ENCODE results near the gene CDIPT.

Gene CDIPT

GRCh38 chr16:29868396-29869009 lies 5.5 kb upstream of the CDIPT start:
- peaks cover 10% of the 10 kb centered on the region for H3K36me3 ChIP-seq (ENCODE audit: insufficient read depth, insufficient read length, low read length)
- DNase-seq (ENCODE audit: low read depth, low spot score) = no peak
- TF ChIP-seq YY1 (IDR thresholded peaks at IDR 0.05; ENCODE audit: insufficient read depth, insufficient read length) (no peak), SUZ12 (IDR thresholded peaks at IDR 0.05; ENCODE audit: extremely low read depth, insufficient read depth, insufficient read length) (no peak), ZNF274 (IDR thresholded peaks at IDR 0.05; ENCODE audit: low read depth, low read length) (no peak)
- H3K4me3 ChIP-seq (ENCODE audit: insufficient read length, low read depth) = no peak overlapping the region
- no peaks in the 10 kb centered on the region for H3K9me3 ChIP-seq (ENCODE audit: insufficient read depth, low read length)
- no peaks in the 10 kb centered on the region for H3K27me3 ChIP-seq (ENCODE audit: insufficient read depth, insufficient read length)
- peaks cover 12% of the 10 kb centered on the region for H3K4me1 ChIP-seq (ENCODE audit: insufficient read depth, insufficient read length)
- no peak overlapping the region for H3K9ac ChIP-seq (ENCODE audit: insufficient read length, low read depth)

- TF ChIP-seq SUZ12 (IDR thresholded peaks at IDR 0.05; ENCODE audit: extremely low read depth, insufficient read depth, insufficient read length) (no peak), YY1 (IDR thresholded peaks at IDR 0.05; ENCODE audit: insufficient read depth, insufficient read length) (no peak), ZNF274 (IDR thresholded peaks at IDR 0.05; ENCODE audit: low read depth, low read length) (no peak)
- Histone ChIP-seq H3K9me3 (ENCODE audit: insufficient read depth, low read length) (no peaks in the 10 kb centered on the region), H3K4me1 (ENCODE audit: insufficient read depth, insufficient read length) (peaks cover 7% of the 10 kb centered on the region), H3K27me3 (ENCODE audit: insufficient read depth, insufficient read length) (no peaks in the 10 kb centered on the region), H3K9ac (ENCODE audit: insufficient read length, low read depth) (peak overlapping the region; percentile 16), H3K4me3 (ENCODE audit: insufficient read length, low read depth) (no peak overlapping the region), H3K36me3 (ENCODE audit: insufficient read depth, insufficient read length, low read length) (peaks cover 22% of the 10 kb centered on the region)
- no peak for DNase-seq (ENCODE audit: low read depth, low spot score)
Observed at GRCh38 chr16:29864205-29864604, 1.2 kb upstream of the CDIPT start.

DNA sequence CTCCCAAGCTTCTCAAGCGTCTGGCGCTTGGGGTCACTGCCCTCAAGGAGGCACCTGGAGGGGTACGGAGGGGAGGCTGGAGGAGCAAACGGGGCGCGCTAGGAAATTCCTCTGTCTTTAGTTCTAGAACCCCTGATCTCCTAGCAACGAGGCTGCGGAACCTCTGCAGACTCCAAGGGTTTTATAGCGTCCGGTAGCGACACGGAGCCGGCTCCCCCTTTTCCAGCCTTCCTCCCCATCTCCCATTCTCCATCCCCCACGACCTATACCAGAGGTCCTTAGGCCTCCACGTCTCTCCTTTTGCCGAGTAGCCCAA lies 601 bp upstream of the CDIPT start:
- peaks cover 7% of the 10 kb centered on the region for H3K4me1 ChIP-seq (ENCODE audit: insufficient read depth, insufficient read length)
- H3K9me3 ChIP-seq (ENCODE audit: insufficient read depth, low read length) = no peaks in the 10 kb centered on the region
- TF ChIP-seq ZNF274 (IDR thresholded peaks at IDR 0.05; ENCODE audit: low read depth, low read length) (no peak), SUZ12 (IDR thresholded peaks at IDR 0.05; ENCODE audit: extremely low read depth, insufficient read depth, insufficient read length) (no peak), YY1 (IDR thresholded peaks at IDR 0.05; ENCODE audit: insufficient read depth, insufficient read length) (no peak)
- no peaks in the 10 kb centered on the region for H3K27me3 ChIP-seq (ENCODE audit: insufficient read depth, insufficient read length)
- no peak for DNase-seq (ENCODE audit: low read depth, low spot score)
- H3K9ac ChIP-seq (ENCODE audit: insufficient read length, low read depth) = peak overlapping the region; percentile 65
- H3K4me3 ChIP-seq (ENCODE audit: insufficient read length, low read depth) = peak overlapping the region; percentile 13
- H3K36me3 ChIP-seq (ENCODE audit: insufficient read depth, insufficient read length, low read length) = peaks cover 28% of the 10 kb centered on the region

DNA sequence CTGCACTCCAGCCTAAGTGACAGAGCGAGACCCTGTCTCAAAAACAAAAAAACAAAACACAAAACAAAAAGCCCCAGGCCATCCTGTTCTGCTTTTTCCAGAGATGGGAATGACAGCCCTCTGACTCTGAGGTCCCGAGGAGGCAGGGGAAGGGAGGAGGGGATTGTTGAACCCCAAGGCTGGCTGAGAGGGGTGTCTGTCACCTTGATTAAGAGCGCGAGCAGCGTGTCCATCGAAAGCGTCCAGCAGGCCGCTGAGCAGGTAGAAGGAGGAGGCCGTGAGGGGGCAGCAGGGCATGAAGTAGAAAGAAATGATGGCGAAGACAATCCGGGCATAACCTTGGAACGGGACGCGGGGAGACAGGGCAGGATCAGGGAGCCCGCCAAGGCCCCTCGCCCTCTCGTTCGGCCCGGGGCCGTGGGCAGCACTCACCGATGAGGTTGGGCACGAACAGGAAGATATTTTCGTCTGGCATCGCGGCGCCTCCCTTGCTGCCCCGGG lies 593 bp downstream of the CDIPT start:
- H3K36me3 ChIP-seq (ENCODE audit: insufficient read depth, insufficient read length, low read length) = peaks cover 35% of the 10 kb centered on the region

DNA sequence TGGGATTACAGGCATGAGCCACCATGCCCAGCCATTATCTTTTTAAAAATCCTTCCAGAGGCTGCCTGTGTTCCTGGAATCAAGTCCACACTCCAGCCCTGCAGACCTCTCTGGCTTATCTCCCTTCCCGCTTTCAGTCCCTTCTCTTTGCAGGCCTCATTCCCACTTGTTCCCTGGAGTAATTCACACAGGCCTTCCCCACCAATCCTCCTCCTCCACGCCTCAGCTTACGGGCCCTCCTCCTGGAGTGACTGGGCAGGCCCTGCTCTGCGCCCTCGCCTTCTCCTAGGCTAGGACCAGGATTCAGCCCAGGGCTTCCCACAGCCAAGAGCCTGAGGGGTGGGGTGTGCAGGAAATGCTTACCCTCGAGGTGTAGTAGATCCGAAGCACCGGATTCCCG lies 2.8 kb downstream of the CDIPT start:
- no peak for DNase-seq (ENCODE audit: low read depth, low spot score)
- peak overlapping the region; percentile 8 for H3K9ac ChIP-seq (ENCODE audit: insufficient read length, low read depth)
- no peaks in the 10 kb centered on the region for H3K9me3 ChIP-seq (ENCODE audit: insufficient read depth, low read length)
- no peaks in the 10 kb centered on the region for H3K27me3 ChIP-seq (ENCODE audit: insufficient read depth, insufficient read length)
- H3K4me1 ChIP-seq (ENCODE audit: insufficient read depth, insufficient read length) = peaks cover 10% of the 10 kb centered on the region
- H3K36me3 ChIP-seq (ENCODE audit: insufficient read depth, insufficient read length, low read length) = peaks cover 35% of the 10 kb centered on the region
- TF ChIP-seq ZNF274 (IDR thresholded peaks at IDR 0.05; ENCODE audit: low read depth, low read length) (no peak), SUZ12 (IDR thresholded peaks at IDR 0.05; ENCODE audit: extremely low read depth, insufficient read depth, insufficient read length) (no peak), YY1 (IDR thresholded peaks at IDR 0.05; ENCODE audit: insufficient read depth, insufficient read length) (no peak)
- no peak overlapping the region for H3K4me3 ChIP-seq (ENCODE audit: insufficient read length, low read depth)

More for the DNA sequence above, 593 bp downstream of the CDIPT start:
- peak overlapping the region; percentile 89 for H3K4me3 ChIP-seq (ENCODE audit: insufficient read length, low read depth)
- TF ChIP-seq ZNF274 (IDR thresholded peaks at IDR 0.05; ENCODE audit: low read depth, low read length) = no peak
- TF ChIP-seq SUZ12 (IDR thresholded peaks at IDR 0.05; ENCODE audit: extremely low read depth, insufficient read depth, insufficient read length) = no peak
- TF ChIP-seq YY1 (IDR thresholded peaks at IDR 0.05; ENCODE audit: insufficient read depth, insufficient read length) = no peak
- H3K9ac ChIP-seq (ENCODE audit: insufficient read length, low read depth) = peak overlapping the region; percentile 88
- H3K9me3 ChIP-seq (ENCODE audit: insufficient read depth, low read length) = no peaks in the 10 kb centered on the region
- H3K4me1 ChIP-seq (ENCODE audit: insufficient read depth, insufficient read length) = peaks cover 7% of the 10 kb centered on the region
- no peaks in the 10 kb centered on the region for H3K27me3 ChIP-seq (ENCODE audit: insufficient read depth, insufficient read length)
- DNase-seq (ENCODE audit: low read depth, low spot score) = no peak

DNA sequence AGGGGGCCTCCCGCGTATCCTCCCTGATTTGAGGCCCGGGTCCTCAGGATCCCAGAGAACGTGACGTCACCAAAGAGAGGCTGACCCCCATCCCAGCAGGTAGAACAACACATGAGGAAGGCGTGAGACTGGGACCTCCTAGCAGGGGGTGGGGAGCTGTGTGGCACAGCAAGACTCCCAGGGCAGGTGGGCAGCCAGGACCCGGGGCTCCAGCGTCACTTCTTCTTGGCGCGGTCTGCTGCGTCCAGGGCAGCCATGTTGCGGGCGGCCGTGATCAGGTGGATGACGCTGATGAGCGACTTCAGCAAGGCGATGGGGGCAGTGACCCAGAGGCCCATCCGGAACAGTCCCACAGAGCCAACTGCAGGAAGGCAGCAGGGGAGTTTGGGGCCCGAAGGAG lies 4.1 kb downstream of the CDIPT start:
- peaks cover 35% of the 10 kb centered on the region for H3K36me3 ChIP-seq (ENCODE audit: insufficient read depth, insufficient read length, low read length)
- H3K27me3 ChIP-seq (ENCODE audit: insufficient read depth, insufficient read length) = no peaks in the 10 kb centered on the region
- no peak for DNase-seq (ENCODE audit: low read depth, low spot score)
- TF ChIP-seq ZNF274 (IDR thresholded peaks at IDR 0.05; ENCODE audit: low read depth, low read length) (no peak), SUZ12 (IDR thresholded peaks at IDR 0.05; ENCODE audit: extremely low read depth, insufficient read depth, insufficient read length) (no peak), YY1 (IDR thresholded peaks at IDR 0.05; ENCODE audit: insufficient read depth, insufficient read length) (no peak)
- peaks cover 14% of the 10 kb centered on the region for H3K4me1 ChIP-seq (ENCODE audit: insufficient read depth, insufficient read length)
- H3K9me3 ChIP-seq (ENCODE audit: insufficient read depth, low read length) = no peaks in the 10 kb centered on the region
- H3K4me3 ChIP-seq (ENCODE audit: insufficient read length, low read depth) = no peak overlapping the region
- no peak overlapping the region for H3K9ac ChIP-seq (ENCODE audit: insufficient read length, low read depth)

DNA sequence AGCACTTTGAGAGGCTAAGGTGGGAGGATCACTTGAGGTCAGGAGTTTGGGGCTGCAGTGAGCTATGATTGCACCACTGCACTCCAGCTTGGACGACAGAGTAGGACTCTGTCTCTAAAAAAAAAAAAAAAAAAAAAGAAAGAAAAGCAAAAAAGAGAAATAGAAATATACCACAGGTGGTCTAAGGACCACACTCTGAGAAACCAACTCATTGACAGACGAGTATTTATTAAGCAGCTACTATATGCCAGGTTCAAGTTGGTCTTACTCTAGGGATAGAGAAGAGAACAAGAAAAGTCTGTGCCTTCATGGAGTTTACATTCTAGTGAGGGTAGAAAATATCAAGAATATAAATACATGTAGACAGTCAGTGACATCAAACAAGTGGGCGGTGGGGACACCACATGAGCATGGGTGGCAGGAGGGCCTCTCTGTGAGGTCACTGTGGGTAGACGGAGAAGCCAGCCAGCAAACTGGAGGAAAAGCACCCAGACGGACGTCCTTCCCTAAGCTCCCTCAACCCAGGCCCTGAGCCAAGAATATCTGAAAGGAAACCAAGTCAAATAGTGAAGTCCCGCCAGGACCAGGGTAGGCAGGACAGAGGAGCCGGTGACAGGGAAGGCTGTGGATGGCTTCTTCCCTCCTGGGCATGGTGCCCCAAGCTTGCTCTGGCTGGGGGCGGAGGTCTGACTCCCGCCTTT lies 4.7 kb downstream of the CDIPT start:
- TF ChIP-seq YY1 (IDR thresholded peaks at IDR 0.05; ENCODE audit: insufficient read depth, insufficient read length) (no peak), SUZ12 (IDR thresholded peaks at IDR 0.05; ENCODE audit: extremely low read depth, insufficient read depth, insufficient read length) (no peak), ZNF274 (IDR thresholded peaks at IDR 0.05; ENCODE audit: low read depth, low read length) (no peak)

More for the DNA sequence above, 4.7 kb downstream of the CDIPT start:
- Histone ChIP-seq H3K27me3 (ENCODE audit: insufficient read depth, insufficient read length) (no peaks in the 10 kb centered on the region), H3K9me3 (ENCODE audit: insufficient read depth, low read length) (no peaks in the 10 kb centered on the region), H3K9ac (ENCODE audit: insufficient read length, low read depth) (no peak overlapping the region), H3K4me1 (ENCODE audit: insufficient read depth, insufficient read length) (peaks cover 14% of the 10 kb centered on the region), H3K36me3 (ENCODE audit: insufficient read depth, insufficient read length, low read length) (peaks cover 35% of the 10 kb centered on the region), H3K4me3 (ENCODE audit: insufficient read length, low read depth) (no peak overlapping the region)
- DNase-seq (ENCODE audit: low read depth, low spot score) = no peak

Data from NT2/D1 (cell line).